ENCODE data around the gene CMTM6.
"Not testable (repeated sequence)": the region's sequence is repeated elsewhere in the genome, so short reads cannot be mapped to it uniquely, and the experiment has no call there.

Gene CMTM6

DNA sequence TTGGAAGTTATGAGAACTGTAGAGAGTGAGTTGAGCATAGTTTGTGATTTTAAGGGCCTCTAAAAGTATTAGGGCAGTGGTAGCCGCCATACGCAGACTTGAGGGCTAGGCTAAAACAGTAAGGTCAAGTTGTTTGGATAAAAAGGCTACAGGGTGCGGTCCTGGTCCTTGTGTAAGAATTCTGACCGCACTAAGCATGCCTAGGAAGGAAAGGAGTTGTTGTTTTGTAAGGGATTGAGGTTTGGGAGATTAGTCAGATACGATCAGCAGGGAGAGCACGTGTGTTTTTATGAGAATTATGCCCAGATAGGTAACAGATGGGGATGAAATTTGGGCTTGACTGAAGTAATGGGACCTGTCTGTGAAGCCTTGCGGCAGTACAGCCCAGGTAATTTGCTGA lies 39.2 kb downstream of the CMTM6 start:
- DNase-seq = not testable (repeated sequence)

DNA sequence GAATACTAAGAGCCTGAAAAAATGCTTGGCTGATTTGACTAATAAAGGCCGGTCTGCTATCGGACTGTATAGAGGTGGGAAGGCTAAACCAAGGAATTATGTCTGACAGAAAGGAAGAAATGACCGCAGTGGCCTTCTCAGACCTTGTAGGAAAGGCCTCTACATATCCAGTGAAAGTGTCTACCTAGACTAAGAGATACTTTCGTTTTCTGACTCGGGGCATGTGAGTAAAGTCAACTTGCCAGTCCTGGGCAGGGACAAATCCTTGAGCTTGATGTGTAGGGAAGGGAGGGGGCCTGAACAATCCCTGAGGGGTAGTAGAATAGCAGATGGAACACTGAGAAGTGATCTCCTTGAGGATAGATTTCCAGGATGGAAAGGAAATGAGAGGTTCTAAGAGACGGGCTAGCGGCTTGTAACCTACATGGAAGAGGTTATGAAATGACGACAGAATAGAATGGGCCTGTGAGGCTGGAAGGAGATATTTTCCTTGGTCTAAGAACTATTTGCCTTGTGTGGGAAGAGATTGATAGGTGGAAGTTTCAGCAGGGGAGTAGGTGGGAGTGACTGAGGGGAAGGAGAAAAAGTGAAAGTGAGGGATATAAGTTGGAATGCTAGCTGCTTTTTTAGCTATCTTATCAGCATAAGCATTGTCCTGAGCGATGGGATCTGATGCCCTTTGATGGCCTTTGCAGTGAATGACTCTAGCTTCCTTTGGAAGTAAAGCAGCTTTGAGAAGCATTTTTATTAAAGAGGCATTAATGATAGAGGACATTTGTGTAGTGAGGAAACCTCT lies 40.3 kb downstream of the CMTM6 start:
- DNase-seq = not testable (repeated sequence)

DNA sequence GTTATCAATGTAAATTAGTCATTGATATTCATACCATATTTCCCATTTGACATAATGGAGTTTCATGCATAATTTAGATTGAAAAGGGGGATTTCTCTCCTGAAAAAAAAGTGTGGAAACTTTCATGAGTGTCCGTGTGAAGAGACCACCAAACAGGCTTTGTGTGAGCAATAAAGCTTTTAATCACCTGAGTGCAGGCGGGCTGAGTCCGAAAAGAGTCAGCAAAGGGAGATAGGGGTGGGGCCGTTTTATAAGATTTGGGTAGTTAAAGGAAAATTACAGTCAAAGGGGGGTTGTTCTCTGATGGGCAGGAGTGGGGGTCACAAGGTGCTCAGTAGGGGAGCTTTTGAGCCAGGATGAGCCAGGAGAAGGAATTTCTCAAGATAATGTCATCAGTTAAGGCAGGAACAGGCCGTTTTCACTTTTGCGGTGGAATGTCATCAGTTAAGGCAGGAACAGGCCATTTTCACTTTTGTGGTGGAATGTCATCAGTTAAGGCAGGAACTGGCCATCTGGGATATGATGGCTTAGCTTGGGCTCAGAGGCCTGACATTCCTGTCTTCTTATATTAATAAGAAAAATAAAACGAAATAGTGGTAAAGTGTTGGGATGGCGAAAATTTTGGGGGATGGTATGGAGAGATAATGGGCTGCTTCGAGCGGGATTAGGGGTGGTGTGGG lies 41.7 kb downstream of the CMTM6 start:
- not testable (repeated sequence) for DNase-seq

DNA sequence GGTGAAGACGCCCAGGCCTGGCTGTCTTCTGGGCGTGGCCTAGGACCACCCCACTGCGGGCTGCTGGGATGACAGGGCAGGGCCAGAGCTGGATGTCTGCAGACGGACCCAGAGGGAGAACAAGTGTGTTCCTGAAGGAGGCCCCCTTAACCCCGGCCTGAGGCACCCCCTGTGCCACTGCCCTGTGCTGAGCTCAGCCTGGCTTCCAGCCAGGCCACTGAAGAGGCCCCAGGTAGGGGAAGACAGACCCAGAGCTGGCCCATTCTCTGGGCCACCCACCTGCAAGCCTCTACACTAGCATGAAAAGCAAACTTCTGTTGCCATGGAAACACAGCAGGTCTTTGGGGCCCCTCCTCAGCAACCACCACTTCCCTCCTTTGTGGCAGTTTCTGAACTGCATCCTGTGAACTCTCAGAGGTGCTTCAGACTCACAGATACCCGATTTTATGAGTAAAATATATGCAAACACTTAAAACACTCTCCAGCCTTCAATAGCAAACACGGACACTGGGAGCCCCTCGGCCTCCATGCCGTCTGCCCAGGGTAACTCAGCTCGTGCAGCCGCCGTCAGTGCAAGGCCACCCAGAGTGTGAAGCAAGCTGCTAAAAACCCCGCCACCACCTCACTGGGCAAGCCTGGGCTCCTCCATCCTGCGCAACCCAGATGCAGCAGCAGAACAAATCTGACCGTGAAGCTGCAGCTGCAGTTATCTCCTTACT lies 42.5 kb downstream of the CMTM6 start:
- DNase-seq = peak; percentile 37

DNA sequence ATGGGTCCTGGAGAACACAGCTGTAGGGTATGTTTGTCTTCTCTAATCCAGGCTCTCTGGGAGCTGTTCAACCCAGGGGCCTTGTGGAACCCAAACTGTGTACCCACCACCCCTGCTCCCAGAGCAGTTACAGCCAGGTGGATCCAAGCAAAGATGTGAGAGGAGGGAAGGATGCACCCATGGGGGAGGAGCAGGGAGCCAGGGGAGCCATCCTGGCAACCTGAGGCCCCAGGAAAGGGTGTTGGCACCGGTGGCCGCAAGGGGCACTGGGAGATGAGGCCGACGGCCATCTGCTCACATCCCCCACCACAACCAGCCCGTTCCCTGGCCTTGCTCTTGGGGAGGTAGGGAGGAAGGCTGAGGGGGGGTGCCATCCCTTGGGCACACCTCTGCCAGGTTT lies 43.2 kb downstream of the CMTM6 start:
- DNase-seq = no peak

DNA sequence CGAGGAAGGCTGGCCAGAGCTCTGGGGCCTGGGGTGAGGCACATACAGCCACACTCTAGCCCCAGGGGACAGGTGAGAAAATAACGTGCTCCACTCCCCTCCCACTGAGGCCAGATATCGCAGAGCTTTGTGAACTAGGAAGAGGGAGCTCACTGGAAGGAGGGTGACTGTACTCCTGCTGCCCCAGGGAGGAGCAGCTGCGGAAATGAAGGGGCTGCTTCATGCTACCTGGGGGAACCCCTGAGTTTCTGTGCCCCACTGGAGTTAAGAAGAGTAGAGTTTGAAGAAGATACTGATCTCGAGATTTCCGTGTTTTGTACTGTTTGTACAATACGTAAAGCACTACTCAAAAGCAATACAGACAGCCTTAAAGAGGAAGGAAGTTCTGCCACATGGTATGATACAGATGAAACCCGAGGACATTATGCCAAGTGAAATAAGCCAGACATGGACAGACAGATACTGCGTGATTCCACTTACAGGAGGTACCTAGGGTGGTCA lies 44.6 kb downstream of the CMTM6 start:
- no peak for DNase-seq

DNA sequence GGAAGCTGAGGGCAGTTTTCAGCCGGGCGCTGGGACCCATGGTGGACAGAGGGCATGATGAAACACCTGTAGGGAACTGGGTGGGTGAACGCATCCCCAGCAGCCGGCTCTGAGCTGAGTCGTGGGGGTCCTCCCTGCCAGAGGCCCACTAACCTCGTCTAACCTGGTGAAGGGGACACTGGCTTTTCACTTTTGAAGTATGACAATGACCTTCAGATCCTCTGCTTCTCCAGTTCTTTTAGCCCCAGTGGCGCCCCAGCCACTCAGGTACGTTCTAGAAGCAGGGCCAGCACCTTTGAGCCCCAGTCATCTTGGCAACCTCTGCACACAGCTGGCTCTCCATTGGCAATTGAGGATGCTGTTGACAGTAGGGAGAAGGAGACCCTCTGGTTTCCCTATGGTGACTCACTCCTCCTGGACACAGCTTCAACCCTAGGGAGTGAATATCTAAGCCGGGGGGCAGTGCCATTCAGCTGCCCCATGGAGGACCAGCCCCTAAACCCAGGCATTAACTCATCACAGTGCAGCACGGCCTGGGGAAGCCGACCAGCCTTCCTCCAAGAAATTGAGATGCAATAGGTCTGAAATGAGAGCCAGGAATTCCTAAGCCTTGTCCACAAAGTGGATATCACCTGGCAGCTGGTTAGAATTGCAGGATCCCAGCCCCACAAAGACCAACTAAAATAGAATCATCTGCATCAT lies 46.1 kb downstream of the CMTM6 start:
- DNase-seq = no peak

DNA sequence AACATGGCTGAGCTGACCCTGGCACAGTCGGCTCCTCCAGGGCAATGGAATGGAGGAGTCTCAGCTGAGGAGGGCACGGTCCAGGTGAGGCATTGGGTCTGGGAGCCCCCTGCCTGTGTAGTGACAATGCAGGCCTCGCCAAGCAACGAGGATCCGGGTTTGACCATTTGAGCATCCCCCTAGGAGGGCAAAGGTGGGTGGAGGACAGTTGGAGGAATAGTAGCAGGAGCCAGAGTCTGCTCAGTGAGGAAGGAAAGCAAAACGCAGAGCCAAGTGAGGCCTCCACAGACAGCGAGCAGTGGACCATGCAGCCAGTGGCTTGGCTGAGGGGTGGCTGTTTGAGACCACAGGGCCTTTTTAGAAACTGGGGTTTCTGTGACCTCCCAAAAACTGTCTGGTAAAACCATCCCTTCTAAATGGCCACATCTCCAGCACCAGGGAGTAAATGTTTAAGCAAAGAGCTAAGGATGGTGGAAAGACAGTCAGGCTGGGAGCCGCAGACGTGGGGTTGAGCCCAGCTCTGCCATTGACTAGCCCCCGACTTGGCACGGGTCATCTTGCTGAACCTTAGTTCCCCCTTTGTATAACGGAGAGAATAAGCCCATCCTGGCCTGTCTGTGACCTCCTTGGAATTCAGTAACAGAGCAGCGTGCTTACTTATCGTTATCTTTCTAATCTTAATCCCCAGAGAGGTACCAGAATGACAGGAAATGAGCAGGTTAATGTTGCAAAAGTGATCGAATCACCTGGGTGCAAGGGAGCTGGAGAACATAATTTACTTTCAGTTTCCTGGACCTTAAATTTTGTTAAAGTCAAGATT lies 46.8 kb downstream of the CMTM6 start:
- no peak for DNase-seq

DNA sequence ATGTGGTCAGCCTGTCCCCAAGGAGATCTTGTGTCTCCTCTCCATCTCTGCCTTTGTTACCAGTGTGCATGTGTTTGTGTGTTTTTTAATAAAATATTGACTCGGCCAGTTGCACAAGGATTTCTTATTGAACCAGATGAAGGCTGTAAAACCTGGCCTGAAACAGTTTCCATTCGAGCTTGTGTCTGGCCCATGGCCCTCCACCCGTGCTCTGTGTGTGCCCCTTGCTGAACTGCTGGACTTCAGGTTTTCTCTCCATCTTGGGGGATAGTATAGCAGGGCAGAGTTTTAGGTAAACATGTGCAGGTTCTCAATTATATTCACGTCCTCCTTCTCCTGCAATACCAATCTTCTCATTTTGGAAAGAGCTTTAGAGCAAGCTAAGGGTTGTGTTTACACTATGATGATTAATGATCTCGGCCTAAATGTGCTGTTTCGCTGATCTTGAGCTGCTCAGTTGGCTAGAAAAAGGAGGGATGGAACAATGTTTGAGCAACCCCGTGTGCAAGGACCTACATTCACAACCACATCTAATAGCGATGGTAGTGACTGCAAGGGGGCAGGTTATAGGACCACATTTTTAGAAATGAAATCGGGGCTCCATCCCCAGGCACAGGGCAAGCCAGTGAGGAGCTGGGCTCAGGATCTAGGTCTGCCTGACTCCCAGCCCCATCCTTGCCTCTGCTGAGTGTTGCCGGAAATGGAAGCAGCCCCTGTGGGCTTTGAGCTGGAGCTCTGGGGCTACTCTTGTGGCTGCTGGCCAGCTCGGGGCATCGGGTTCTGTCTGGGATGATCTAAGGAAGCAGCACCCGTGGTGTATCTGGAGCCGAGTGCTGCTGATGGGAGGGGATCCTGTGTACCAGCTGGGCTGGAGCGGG lies 47.7 kb downstream of the CMTM6 start:
- DNase-seq = no peak

DNA sequence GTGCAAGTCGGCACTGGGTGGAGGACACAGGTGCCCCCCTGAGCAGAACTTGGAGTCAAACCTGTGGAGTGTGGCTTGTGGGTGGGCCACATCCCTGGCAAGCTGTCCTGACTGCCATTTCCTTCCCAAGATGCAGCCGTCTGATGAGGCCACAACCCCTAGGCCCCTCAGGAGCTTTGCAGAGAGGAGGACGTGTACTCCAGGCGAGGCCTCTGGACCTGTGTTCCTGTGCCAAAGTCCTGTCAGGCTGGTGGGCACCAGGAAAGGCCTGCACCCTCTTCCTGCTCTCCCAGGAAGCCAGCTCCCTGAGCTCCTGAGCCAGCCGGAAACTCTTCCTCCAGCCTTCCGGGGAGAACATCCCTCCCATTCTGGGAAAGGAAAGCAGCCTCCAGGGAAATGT lies 48.5 kb downstream of the CMTM6 start:
- DNase-seq = no peak

DNA sequence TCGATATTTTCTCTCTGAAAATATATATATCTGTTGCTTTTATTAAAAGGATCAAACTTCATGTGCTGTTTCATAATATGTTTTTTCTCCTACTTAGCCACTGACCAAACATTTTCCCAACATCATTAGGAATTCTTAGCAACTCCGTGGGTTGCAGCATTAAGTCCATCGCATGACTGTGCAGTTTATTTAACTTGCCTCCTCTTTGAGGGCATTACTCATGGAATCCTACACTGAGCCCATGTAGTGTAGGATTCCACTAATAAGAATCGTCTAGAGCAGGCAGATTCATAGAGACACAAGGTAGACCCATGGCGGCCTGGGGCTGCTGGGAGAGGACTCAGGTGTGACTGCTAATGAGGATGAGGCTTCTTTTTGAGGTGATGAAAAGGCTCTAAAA lies 49.3 kb downstream of the CMTM6 start:
- DNase-seq = no peak

DNA sequence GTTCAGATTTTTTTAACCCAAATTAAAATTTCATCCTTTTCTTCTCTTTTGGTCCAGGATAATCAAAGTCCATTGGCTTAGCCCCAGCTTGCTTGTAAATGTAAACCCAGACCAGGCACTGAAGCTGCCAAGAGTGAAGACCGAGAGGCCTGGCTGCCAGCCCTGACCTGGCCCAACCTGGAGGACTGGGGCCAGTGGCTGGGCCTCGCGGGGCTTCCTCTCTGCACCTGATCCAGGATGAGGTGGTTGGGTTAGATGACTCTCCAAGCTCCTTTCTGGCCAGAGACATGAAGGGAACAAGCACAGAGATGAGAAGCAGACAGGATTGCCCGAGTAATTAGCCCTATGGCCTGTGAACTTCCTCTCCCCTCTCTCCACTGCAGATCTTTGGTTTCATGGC lies 50.6 kb downstream of the CMTM6 start:
- DNase-seq = no peak

DNA sequence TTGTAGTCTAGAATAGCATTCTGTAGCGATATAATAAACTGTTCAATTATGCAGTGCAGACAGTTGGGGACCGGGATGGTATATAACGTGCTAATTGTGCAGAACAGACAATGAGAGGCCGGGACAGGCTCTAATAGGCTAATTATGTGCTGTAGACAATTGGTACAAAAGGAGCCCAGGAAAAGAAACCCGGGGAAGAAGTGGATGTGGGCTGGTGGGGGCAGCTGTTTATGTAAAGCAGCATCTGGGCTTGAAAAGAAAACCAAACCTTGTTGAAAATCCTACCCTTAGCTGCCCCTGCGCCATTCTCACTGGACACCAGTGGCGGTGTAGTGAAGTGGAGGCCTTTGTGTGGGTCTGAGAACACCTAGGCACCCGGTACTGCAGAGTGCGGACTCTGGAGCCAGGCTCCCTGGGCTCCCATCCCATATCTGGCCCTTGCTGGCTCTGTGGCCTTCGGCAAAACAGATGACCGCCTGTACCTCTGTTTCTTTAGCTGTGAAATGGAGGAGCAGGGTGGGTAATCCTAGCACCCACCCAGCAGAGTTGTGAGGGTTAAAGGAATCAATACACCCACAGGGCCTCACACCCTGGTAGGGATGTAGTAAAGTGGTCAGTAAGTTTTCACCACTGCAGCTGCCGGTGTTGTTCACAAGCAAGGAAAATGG lies 51.5 kb downstream of the CMTM6 start:
- DNase-seq = peak; percentile 34

DNA sequence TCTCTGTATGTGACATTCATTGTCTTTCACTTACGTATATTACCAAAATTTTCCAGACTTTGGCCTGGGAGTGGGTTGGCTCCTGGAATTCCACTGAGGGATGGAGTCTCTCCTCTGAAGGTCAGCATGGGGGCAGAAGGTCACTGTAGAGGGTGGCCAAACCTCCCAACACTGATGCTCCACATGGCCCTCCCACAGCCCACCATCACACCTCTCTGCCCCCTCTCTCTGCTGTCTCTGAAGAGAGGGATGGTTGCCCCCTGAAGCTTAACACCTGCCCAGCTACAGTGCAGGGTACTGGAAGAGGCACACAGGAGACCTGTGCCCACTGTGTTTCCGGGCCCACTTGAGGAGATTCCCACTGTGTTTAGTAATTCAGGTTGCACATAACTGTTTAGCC lies 52.2 kb downstream of the CMTM6 start:
- no peak for DNase-seq

DNA sequence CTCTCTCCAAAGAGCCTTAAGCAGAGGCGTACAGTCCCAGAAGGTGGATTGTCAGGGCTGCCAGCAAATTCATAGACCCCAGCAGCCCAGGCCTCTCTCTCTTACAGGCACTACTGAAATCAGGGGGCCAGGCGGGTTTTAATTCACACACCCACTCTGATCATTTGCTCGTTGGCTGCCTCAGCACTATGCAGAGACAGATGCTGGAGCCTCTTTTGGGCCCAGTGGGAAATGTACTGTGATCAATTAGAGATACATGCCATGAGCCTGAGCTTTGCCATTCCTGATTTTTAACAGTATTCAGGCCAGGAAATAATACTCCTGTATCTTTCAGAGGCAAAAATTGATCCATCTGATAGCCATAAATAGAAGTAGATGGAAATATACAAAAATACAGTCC lies 53.0 kb downstream of the CMTM6 start:
- DNase-seq = no peak

DNA sequence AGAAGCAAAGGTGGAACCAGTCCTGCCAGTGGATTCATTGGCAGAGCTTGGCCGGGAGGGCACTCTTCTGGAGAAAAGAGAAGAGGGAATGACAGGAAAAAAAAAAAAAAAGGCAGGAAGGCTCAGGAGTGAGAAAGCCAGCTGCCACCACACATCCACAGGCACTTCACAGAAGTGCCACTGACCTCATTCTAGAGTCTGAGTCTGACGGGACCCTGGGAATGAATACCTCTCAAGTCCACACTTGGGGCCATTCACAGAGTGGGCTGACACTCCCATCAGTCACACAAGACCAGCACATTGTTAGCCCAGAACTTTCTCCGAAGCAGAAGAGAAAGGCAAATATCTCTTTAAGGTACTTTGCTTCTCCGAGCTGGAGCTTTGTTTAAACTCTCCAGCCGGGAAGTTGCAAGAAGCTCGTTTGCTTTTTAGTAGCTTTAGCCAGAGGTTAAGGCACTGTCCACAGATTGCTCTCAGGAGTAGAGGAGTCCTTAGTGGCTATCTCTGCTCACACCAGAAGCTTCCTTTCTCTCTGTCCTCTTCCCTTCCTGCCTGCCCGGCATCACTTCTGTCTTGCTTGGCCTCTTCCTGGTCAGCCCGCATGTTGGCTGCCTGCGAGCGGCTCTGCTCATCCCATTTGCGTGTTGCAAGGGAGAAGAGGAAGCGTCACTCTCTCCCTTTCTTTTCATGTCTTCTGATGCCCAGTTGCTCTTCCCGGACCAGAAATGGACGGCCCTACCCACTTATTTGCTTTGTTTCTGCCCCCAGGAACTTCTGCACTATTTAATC lies 53.8 kb downstream of the CMTM6 start:
- DNase-seq = no peak

DNA sequence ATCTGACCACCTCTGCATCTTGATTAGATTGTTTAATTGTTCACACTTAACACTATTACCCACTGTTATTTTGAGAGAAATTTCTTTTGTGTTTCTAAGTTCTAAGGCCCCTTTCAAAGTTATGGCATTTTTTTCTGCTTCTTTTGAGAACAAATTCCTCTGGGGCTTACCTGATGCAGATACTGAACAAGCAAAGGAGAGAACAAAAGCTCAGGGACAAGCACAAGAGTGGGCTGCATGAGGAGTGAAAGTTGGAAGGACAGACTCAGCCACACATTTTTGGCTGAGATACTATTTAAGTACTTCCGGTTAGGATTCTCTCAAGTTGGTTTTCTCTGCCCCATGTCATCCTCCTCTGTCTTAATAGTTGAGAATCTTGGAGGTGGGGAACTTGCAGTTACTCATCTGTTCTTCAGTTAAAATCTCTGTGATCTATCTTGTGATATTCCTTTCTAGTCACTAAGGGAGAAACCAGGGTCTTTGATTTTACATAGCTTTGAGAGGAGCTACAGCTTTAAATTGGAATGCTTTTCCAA lies 54.7 kb downstream of the CMTM6 start:
- no peak for DNase-seq

DNA sequence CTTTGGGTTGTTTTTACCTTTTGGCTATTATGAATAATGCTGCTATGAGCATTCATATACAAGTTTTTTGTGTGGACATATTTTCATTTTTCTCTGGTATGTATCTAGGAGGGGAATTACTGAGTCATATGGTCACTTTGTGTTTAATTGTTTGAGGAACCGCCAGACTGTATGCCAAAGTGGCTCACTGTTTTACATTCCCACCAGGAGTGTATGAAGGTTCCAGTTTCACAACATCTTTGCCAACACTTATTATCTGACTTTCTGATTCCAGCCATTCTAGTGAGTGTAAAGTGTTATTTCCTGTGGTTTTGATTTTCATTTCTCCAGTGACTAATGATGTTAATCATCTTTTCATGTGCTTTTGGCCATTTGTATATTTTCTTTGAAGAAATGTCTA lies 59.2 kb downstream of the CMTM6 start:
- DNase-seq = no peak

DNA sequence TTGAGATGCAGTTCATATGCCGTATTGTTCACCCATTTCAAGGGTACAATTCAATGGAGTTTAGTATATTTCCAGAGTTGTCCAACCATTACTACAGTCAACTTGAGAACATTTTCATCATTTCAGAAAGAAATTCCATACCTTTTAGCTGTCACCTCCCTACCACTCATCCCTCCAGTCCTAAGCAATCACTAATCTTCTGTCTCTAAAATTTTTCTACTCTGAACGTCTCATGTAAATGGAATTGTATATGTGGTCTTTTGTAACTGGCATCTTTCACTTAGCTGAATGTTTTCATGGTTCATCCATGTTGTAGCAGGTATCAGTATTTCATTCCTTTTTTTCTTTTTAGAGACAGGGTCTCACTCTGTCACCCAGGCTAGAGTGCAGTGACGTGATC lies 59.9 kb downstream of the CMTM6 start:
- DNase-seq = no peak

All from COR-L47 (cell line).